Measurements from ENCODE around the gene FRYL. TPM values are rescaled to one million over a fixed set of nuclear protein-coding genes. Genes with fewer than 3 reads are reported as not detected.

FRYL gene
- total RNA-seq, 1 donor from 2014 or later, result 190 TPM

DNA sequence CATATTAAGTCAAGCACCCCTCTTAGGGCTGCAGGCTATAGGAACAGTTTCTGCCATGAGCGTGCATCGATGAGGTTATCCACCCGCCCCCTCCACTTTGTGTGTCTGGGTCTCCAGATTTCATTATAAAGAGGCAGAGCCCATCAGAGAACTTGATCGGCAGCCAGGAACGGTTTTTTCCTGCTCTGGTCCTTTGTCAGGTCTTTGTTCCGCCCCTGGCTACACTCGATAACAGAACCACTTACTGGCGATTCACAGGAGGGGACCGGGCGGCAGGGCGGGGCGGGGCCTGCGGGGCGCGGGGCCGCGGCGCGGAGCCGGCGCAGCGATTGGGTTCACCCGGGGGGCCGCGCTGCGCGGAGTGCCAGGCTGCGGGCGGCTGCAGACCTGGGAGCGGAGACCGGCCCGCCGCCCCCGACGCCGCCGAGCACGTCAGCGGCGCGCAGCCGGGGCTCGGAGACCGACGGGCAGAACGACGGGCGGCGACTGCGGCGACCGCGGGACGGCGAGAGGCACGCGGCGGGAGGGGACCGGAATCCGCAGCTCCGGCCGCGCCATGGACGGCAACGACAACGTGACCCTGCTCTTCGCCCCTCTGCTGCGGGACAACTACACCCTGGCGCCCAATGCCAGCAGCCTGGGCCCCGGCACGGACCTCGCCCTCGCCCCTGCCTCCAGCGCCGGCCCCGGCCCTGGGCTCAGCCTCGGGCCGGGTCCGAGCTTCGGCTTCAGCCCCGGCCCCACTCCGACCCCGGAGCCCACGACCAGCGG is 296.9 kb downstream of the FRYL start, which contains the start of gene SLC10A4:
TSS of gene SLC10A4 (plus strand) at position 338 of the 771 bp plus-strand sequence. CDS start at position 557, 219 bp downstream.
- Mint-ChIP-seq H3K9me3 (ENCODE audit: unreplicated experiment) (peaks cover 3% of the 10 kb centered on the region), H3K36me3 (ENCODE audit: unreplicated experiment) (peaks cover 18% of the 10 kb centered on the region), H3K4me3 (ENCODE audit: unreplicated experiment) (peak within 1 kb of the TSS; percentile 81), H3K27me3 (ENCODE audit: unreplicated experiment) (peaks cover 21% of the 10 kb centered on the region), H3K4me1 (ENCODE audit: low read depth, unreplicated experiment) (no peaks in the 10 kb centered on the region), H3K27ac (ENCODE audit: unreplicated experiment) (peak within 1 kb of the TSS; percentile 52)
- DNase-seq, result peak; percentile 73
- TF ChIP-seq, protein P1, sequence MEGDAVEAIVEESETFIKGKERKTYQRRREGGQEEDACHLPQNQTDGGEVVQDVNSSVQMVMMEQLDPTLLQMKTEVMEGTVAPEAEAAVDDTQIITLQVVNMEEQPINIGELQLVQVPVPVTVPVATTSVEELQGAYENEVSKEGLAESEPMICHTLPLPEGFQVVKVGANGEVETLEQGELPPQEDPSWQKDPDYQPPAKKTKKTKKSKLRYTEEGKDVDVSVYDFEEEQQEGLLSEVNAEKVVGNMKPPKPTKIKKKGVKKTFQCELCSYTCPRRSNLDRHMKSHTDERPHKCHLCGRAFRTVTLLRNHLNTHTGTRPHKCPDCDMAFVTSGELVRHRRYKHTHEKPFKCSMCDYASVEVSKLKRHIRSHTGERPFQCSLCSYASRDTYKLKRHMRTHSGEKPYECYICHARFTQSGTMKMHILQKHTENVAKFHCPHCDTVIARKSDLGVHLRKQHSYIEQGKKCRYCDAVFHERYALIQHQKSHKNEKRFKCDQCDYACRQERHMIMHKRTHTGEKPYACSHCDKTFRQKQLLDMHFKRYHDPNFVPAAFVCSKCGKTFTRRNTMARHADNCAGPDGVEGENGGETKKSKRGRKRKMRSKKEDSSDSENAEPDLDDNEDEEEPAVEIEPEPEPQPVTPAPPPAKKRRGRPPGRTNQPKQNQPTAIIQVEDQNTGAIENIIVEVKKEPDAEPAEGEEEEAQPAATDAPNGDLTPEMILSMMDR (IDR thresholded peaks at IDR 0.05; ENCODE audit: partially characterized antibody, unreplicated experiment), result no peak

GRCh38 chr4:48481581-48481980 is 298.5 kb downstream of the FRYL start:
- DNase-seq, result no peak
- Mint-ChIP-seq H3K36me3 (ENCODE audit: unreplicated experiment) (peaks cover 12% of the 10 kb centered on the region), H3K4me1 (ENCODE audit: low read depth, unreplicated experiment) (no peaks in the 10 kb centered on the region), H3K27ac (ENCODE audit: unreplicated experiment) (no peak overlapping the region), H3K4me3 (ENCODE audit: unreplicated experiment) (no peak overlapping the region), H3K27me3 (ENCODE audit: unreplicated experiment) (peaks cover 18% of the 10 kb centered on the region), H3K9me3 (ENCODE audit: unreplicated experiment) (peaks cover 3% of the 10 kb centered on the region)
- TF ChIP-seq, protein P1 (IDR thresholded peaks at IDR 0.05; ENCODE audit: partially characterized antibody, unreplicated experiment), result no peak

GRCh38 chr4:48478273-48478672 is 301.8 kb downstream of the FRYL start:
- no peak for DNase-seq
- Mint-ChIP-seq H3K9me3 (ENCODE audit: unreplicated experiment) (peaks cover 3% of the 10 kb centered on the region), H3K4me1 (ENCODE audit: low read depth, unreplicated experiment) (no peaks in the 10 kb centered on the region), H3K27ac (ENCODE audit: unreplicated experiment) (no peak overlapping the region), H3K4me3 (ENCODE audit: unreplicated experiment) (no peak overlapping the region), H3K27me3 (ENCODE audit: unreplicated experiment) (peaks cover 5% of the 10 kb centered on the region), H3K36me3 (ENCODE audit: unreplicated experiment) (no peaks in the 10 kb centered on the region)
- TF ChIP-seq, protein P1 (IDR thresholded peaks at IDR 0.05; ENCODE audit: partially characterized antibody, unreplicated experiment), result no peak

GRCh38 chr4:48475770-48476169 is 304.3 kb downstream of the FRYL start:
- no peaks in the 10 kb centered on the region for H3K4me1 Mint-ChIP-seq (ENCODE audit: low read depth, unreplicated experiment)
- H3K36me3 Mint-ChIP-seq (ENCODE audit: unreplicated experiment), result no peaks in the 10 kb centered on the region
- no peaks in the 10 kb centered on the region for H3K27me3 Mint-ChIP-seq (ENCODE audit: unreplicated experiment)
- H3K27ac Mint-ChIP-seq (ENCODE audit: unreplicated experiment), result no peak overlapping the region
- H3K4me3 Mint-ChIP-seq (ENCODE audit: unreplicated experiment), result no peak overlapping the region
- peaks cover 2% of the 10 kb centered on the region for H3K9me3 Mint-ChIP-seq (ENCODE audit: unreplicated experiment)
- TF ChIP-seq, protein P1 (IDR thresholded peaks at IDR 0.05; ENCODE audit: partially characterized antibody, unreplicated experiment), result no peak
- DNase-seq, result no peak

GRCh38 chr4:48472794-48473193 is 307.3 kb downstream of the FRYL start:
- Mint-ChIP-seq H3K27ac (ENCODE audit: unreplicated experiment) (no peak overlapping the region), H3K27me3 (ENCODE audit: unreplicated experiment) (peaks cover 5% of the 10 kb centered on the region), H3K9me3 (ENCODE audit: unreplicated experiment) (peaks cover 7% of the 10 kb centered on the region), H3K4me3 (ENCODE audit: unreplicated experiment) (no peak overlapping the region), H3K36me3 (ENCODE audit: unreplicated experiment) (no peaks in the 10 kb centered on the region), H3K4me1 (ENCODE audit: low read depth, unreplicated experiment) (peaks cover 6% of the 10 kb centered on the region)
- TF ChIP-seq, protein P1 (IDR thresholded peaks at IDR 0.05; ENCODE audit: partially characterized antibody, unreplicated experiment), result no peak
- DNase-seq, result no peak

Measured in glutamatergic neuron (in vitro differentiated cells).